GM19372 (cell line): ENCODE data around the gene CEP63.
"Not testable (repeated sequence)": the region's sequence is repeated elsewhere in the genome, so short reads cannot be mapped to it uniquely, and the experiment has no call there.

Experiments used
- ATAC-seq: cut with Tn5 transposase; IDR thresholded peaks from one replicate; pipeline ENCODE4 v1.9.1; 2021; ENCODE audit warnings: mild to moderate bottlenecking, low read depth, moderate library complexity; ENCODE audit not compliant: unreplicated experiment

Gene CEP63

GRCh38 chr3:134505485-134505884 lies 19.6 kb downstream of the CEP63 start:
- no peak for ATAC-seq

DNA sequence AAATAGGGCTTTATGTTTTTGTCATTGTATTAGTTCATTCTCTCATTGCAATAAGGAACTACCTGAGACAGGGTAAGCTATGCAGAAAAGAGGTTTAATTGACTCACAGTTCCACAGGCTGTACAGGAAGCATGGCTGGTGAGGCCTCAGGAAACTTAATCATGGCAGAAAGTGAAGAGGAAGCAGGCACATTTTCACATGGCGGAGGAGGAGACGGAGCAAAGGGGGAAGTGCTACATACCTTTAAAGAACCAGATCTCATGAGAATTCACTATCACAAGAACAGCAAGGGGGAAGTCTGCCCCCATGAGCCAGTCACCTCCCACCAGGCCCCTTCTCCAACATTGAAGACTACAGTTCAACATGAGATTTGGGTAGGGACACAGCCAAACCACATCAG lies 25.6 kb downstream of the CEP63 start:
- no peak for ATAC-seq

DNA sequence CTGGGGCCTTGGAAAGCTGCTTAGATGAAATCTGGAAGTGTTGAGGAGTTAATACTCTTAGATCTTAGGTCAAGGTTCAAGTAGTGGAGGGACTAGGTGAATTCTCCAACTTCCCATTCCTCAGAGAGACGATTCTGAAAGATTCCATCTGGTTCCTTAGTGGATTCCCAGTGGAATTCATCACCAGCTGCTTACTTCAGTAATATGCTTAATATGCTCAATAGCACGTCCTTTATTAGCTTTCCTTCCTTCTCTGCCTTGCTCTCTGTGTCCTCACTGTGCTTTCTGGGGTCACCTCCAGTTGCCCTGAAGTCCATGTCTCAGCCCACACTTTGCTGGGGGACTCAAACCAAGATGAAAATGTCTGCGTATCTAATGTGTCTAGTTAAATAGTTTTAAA lies 31.0 kb downstream of the CEP63 start:
- no peak for ATAC-seq

DNA sequence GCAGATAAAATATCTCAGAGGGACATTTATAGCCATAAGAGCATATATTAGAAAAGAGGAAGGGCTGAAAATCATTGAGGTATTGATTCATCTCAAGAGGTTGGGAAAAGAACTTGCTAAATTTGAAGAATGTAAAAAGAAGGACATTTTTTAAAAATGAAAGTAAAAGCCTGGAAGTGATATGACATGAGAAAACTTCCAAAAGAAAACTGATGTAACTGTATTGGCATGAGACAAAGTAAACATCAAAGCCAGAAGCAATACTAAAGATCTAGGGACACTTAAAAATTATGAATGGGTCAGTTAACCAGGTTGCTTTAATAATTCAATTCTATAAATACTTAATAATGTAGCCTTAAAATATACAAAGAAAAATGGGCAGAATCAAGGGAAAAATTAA lies 31.9 kb downstream of the CEP63 start:
- no peak for ATAC-seq

DNA sequence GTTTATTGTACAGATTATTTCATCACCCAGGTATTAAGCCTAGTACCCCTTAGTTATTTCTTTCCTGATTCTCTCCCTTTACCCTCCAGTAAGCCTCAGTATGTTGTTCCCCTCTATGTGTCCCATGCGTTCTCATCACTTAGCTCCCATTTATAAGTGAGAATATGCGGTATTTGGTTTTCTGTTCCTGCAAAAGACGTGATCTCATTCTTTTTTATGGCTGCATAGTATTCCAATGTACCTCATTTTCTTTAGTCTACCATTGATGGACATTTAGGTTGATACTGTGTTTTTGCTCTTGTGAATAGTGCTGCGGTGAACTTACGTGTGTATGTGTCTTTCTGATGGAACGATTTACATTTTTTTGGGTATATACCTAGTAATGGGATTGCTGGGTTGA lies 36.7 kb downstream of the CEP63 start:
- ATAC-seq = no peak

DNA sequence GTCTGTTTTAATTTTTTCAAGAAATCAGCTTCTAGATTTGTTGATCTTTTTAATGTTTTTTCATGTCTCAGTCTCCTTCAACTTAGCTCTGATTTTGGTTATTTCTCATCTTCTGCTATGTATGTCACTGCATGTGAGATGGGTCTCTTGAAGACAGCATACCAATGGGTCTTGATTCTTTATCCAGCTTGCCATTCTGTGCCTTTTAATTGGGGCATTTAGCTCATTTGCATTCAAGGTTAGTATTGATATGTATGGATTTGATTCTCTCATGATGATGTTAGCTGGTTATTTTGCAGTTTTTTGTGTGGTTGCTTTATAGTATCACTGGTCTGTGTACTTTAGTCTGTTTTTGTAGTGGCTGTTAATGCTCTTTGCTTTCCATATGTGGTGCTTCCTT lies 39.4 kb downstream of the CEP63 start:
- no peak for ATAC-seq

- no peak for ATAC-seq
These were observed 40.5 kb downstream of the CEP63 start for GRCh38 chr3:134526319-134526718.

DNA sequence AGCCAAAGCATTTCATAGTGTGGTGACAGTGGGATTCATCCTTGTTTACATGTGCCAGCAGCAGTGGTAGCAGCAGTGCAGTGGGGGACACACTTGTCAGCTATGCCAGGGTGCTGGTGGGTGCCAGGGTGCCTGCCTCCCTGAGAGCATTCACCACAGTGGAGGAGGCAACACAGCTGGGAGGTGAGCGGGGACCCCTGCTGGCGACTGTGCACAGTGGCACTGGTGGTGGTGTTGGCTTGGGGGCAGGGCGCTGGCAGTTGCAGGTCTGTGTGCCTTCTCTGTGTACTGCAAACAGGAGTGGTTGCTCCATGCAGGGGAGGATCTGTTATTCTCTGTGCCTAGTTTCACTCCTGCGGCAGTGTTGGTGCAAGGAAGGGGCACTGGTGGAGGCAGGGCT lies 41.2 kb downstream of the CEP63 start:
- ATAC-seq = no peak

GRCh38 chr3:134527538-134528186 lies 41.8 kb downstream of the CEP63 start:
- no peak for ATAC-seq

DNA sequence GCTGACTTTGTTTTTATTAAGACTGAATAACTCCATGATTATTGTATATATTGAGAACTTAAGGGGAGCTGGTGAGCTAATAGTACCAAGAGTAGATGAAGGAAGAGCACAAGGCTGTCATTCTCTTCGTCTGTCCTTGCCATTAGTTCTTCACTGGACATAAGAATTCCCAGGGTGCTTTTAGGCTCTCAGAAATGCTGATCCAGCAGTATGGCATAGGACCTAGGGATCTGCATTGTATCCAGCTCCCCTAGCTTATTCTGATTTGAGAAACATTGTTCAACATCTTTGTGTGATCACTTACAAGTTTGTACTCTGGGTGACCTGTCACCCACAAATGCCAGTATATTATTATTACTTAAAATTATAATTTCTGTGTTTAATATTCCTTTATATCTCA lies 47.6 kb downstream of the CEP63 start:
- no peak for ATAC-seq

DNA sequence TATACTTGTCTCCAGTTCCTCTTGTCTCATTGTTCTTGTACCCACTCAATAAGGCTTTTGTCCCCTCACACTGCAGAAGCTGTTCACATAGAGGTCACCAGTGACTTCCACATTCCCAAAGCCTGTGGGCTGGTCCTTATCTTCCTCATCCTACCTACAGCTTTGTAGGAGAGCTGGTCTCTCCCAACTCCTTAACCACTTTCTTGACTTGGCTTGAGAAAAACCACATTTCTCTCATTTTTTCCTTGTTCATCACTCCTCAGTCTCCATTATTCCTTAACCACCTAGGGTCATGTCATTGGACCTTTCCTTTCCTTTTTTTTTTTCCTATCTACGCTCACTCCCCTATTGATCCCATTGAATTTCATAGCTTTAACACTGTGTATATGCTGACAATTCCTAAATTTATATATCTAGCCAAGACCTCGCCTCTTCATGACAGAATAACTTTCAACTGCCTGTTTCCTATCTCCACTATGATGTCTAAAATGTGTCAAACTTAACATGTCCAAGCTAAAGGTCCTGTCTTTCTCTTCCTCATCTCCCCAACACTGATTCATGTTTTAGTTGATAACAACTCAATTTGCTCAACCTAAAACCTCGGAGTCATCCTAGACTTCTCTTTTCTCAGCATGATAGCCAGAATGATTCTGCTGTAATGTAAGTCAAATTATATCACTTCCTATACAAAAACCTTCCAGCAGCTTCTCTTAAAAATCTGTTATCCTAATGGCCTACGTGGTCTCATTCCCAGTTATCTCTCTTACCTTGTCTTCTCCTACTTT lies 49.5 kb downstream of the CEP63 start:
- ATAC-seq = no peak

GRCh38 chr3:134536781-134537180 lies 50.9 kb downstream of the CEP63 start:
- ATAC-seq = no peak

GRCh38 chr3:134542287-134542958 lies 56.6 kb downstream of the CEP63 start:
- ATAC-seq = no peak

- ATAC-seq = no peak
These were observed 57.3 kb downstream of the CEP63 start for GRCh38 chr3:134543113-134543512.

DNA sequence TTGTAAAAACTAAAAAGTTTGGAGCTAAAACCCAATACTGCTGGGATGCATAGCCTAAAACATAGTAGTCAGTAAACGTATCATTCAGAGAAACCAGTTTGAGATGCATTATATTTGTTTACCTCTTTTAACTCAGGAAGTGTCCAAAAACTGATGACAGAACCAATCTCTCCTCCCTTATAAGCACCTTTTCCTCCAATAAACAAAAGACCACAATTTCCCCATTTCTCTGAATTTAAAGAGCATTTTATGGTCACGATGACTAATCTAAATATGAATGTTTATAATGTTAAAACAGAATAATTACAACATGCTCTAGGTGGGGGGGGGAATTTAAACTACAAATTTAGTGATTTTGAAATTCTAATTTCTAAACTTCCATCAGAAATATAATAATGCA lies 58.5 kb downstream of the CEP63 start:
- no peak for ATAC-seq

DNA sequence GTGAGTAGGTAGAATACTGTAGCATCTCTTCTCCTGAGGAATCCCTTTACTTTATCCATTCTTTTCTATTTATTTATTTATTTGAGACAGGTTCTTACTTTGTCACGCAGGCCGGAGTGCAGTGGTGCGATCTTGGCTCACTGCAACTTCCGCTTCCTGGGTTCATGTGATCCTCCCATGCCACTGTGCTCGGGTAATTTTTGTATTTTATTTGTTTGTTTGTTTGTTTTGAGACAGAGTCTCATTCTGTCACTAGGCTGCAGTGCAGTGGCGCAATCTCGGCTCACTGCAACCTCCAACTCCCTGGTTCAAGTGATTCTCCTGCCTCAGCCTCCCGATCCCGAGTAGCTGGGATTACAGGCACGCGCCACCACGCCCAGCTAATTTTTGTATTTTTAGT lies 58.9 kb downstream of the CEP63 start:
- ATAC-seq = not testable (repeated sequence)

DNA sequence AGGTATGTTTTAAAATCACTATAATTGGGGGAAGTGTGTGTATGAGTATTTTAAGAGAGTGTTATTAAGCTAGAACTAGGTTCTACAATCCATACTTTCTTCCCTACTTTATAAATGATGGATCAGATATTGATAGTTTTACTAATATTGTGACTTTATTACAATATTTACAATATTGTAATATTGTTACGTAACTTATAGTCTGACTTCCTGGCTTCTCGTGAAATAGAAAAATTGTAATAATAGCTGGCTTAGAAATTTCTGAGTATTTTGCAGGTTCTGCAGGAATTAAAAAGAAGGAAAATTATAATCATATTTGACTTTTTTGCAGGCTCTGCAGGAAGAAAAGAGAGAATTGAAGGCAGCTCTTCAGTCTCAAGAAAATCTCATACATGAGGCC lies 60.0 kb downstream of the CEP63 start:
- no peak for ATAC-seq

- ATAC-seq = no peak
These were observed 66.9 kb downstream of the CEP63 start for GRCh38 chr3:134552784-134553183.

- no peak for ATAC-seq
These were observed 73.7 kb downstream of the CEP63 start for GRCh38 chr3:134559591-134559990.

DNA sequence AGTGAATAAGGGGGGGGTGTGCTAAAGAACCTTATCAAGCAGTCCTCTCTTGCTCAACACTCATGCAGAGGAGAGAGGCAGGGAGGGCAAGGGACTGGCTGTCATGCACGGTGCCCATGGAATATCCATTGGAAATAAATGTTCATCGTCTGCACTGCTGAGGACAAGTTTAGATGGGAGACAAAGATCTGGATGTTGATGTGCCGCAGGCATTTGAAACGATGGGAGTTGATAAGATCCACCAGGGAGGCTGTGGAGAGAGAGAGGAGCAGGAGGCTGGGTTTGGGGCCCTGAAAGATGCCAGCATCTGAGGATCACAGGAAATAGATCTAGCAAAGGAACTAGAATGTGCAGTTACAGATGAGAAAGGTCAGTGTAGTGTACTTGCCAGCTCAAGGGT lies 76.2 kb downstream of the CEP63 start:
- no peak for ATAC-seq

GRCh38 chr3:134563601-134564000 lies 77.7 kb downstream of the CEP63 start:
- no peak for ATAC-seq

- ATAC-seq = no peak
These were observed 79.1 kb downstream of the CEP63 start for GRCh38 chr3:134564991-134565390.
